GM19467 (cell line): ENCODE results near the gene KPNA1.

ENCODE experiments used
- ATAC-seq: cut with Tn5 transposase; IDR thresholded peaks from one replicate; pipeline ENCODE4 v1.9.1; 2021; ENCODE audit warnings: mild to moderate bottlenecking, moderate library complexity; ENCODE audit not compliant: unreplicated experiment

Gene KPNA1

DNA sequence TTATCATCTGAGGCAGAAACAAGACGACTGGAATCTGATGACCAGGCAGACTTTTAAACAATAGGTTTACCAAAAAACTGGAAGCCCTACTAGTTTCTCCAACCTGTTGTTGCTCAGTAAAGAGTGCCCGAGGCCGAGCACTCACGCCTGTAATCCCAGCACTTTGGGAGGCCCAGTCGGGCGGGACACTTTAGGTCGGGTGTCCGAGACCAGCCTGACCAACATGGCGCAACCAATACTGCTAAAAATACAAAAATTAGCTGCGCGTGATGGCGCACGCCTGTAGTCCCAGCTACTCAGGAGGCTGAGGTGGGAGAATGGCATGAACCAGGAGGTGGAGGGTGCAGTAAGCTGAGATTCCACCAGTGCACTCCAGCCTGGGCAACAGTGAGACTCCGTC lies 97.8 kb downstream of the KPNA1 start:
- ATAC-seq, result no peak

- peak; percentile 84 for ATAC-seq
Measured at GRCh38 chr3:122415762-122416654, 98.7 kb downstream of the KPNA1 start, which contains the start of gene WDR5B. TSS of gene WDR5B (minus strand) at chr3:122416062. CDS start at chr3:122415528, 534 bp downstream.

- ATAC-seq, result peak; percentile 39
Measured at GRCh38 chr3:122415104-122415744, 99.5 kb downstream of the KPNA1 start.

- ATAC-seq, result no peak
Measured at GRCh38 chr3:122414391-122414790, 100.3 kb downstream of the KPNA1 start.

GRCh38 chr3:122410639-122411038 lies 104.1 kb downstream of the KPNA1 start:
- no peak for ATAC-seq

- ATAC-seq, result no peak
Measured at GRCh38 chr3:122410111-122410510, 104.6 kb downstream of the KPNA1 start.

- no peak for ATAC-seq
Measured at GRCh38 chr3:122409446-122409845, 105.3 kb downstream of the KPNA1 start.

DNA sequence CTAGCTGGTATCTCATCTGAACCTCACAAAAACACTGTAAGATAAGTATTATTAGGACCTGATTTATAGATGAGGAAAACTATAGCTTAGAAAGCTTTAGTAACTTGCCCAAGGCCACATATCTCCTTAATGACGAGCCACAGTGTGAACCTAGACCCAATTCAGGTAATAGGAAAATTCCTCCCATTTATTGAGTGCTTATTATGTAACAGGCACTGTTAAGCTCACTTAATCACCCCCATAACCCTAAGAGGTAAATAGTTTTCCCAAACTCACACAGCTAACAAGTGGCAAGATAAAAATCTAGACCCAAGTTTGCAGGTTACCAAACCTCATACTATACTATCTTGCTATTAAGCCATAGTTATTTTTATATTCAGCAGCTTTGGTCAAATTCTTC lies 106.8 kb downstream of the KPNA1 start:
- no peak for ATAC-seq

GRCh38 chr3:122406198-122406597 lies 108.5 kb downstream of the KPNA1 start:
- ATAC-seq, result no peak

GRCh38 chr3:122405015-122405414 lies 109.7 kb downstream of the KPNA1 start:
- ATAC-seq, result no peak

GRCh38 chr3:122403489-122403888 lies 111.2 kb downstream of the KPNA1 start:
- no peak for ATAC-seq

- ATAC-seq, result no peak
Measured at GRCh38 chr3:122398920-122399319, 115.8 kb downstream of the KPNA1 start.

GRCh38 chr3:122397201-122397600 lies 117.5 kb downstream of the KPNA1 start:
- ATAC-seq, result no peak

DNA sequence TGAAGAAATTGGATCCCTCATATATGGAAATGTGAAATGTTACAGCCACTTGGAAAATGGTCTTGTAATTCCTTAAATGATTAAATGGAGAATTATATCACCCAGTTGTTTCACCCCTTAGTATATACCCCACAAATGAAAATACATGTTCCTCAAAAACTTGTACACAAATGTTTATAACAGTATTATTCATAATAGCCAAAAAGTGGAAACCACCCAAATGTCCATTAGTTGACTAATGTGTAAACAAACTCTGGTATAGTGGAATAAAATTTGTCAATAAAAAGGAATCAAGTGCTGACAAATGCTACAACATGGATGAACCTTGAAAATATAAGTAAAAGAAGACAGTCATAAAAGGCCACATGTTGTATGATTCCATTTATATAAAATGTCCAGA lies 118.2 kb downstream of the KPNA1 start:
- no peak for ATAC-seq

DNA sequence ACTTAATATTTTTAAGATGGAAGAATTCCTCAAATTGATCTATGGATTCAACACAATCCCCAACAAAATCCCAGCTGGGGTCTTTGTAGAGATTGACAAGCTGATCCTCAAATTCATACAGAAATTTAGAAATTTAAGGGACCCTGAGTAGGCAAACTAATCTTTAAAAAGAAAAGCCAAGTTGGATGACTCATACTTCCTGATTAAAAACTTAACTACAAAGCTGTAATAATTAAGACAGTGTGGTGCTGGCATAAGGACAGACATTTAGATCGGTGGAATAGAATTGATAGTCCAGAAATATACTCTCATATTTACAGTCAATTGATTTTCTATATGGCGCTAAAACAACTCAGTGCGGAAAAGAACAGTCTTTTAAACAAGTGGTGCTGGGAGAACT lies 119.2 kb downstream of the KPNA1 start:
- ATAC-seq, result no peak

- ATAC-seq, result no peak
Measured at GRCh38 chr3:122394173-122394572, 120.6 kb downstream of the KPNA1 start.

GRCh38 chr3:122392868-122393844 lies 121.6 kb downstream of the KPNA1 start:
- no peak for ATAC-seq

GRCh38 chr3:122391681-122392446 lies 122.9 kb downstream of the KPNA1 start:
- ATAC-seq, result no peak

DNA sequence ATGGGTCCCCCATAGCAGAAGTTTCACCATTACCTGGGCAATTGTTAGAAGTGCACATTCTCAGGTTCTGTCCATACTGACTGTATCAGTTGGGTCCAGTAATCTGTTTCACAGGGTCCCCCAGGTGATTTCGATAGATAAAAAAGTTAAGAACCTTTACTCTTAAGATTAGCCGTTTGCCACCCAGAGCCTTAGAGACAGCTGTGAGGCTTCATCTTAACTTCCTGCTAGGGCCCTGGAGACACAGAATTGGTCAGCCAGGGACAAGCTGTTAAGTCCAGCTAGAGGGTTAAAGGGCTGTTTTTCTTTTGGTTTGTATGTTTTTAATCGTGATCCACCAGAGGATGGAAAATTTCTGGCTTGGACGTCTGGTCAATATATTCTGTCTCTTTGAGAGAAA lies 124.1 kb downstream of the KPNA1 start:
- ATAC-seq, result no peak

DNA sequence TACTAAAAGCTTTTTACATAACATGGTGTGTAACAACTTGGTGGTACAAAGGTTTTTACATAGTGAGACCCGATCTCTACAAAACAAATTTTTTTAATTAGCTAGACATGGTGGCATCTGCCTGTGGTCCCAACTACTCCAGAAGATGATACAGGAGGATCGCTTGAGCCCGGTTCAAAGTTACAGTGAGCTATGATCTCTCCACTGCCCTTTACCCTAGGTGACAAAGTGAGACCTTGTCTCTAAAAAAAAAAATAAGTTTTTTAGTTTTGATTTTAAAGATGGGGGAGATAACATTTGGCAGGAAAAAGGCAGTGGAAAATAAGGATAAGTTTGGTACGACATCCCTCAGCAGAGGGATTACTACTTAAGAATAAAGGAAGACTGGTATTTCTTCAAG lies 124.8 kb downstream of the KPNA1 start:
- no peak for ATAC-seq
